ENCODE data around the gene CLUH. TPM values are rescaled to one million over a fixed set of nuclear protein-coding genes. Genes with fewer than 3 reads are reported as not detected.

Gene CLUH
- total and polyA plus RNA-seq, 2 donors (not counting 3 experiments of a cell fraction or from before 2014, with no cell fraction given): 33.8 to 80.7 TPM

DNA sequence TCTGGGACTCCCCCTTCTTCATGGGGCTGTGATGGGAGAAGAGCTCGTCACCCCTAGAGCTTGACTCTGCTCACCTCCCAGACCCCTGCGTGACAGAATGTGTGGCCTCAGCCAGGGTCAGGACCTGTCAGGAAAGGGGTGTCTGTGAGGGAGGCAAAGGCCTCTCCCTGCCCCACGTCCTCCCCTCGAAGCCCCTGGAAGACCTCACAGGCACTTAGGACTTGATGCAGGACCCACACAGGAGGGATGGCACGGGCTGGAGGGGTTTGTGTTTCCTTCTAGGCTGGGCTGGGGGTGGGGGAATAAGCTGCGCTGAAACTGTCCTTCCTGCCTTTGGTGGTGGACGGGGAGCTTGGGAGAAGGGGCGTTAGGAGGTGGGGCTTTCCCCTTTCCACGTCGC, 11.0 kb upstream of the CLUH start:
- Histone ChIP-seq H3K9me1 (replicated peaks; ENCODE audit: control insufficient read depth, extremely low read depth, insufficient read depth, low read length) (no peaks in the 10 kb centered on the region), H3K79me2 (ENCODE audit: control insufficient read depth, insufficient read depth, low read length) (no peaks in the 10 kb centered on the region), H3K4me2 (ENCODE audit: insufficient read depth, low read length) (no peak overlapping the region), H3K36me3 (ENCODE audit: control insufficient read depth in 2 of 2, extremely low read depth in 1 of 2, insufficient read depth in 2 of 2, low read length in 2 of 2) (no peaks in the 10 kb centered on the region), H3K9ac (replicated peaks; ENCODE audit: extremely low read depth, insufficient read depth, low read length) (no peak overlapping the region), H4K20me1 (replicated peaks; ENCODE audit: control insufficient read depth, extremely low read depth, insufficient read depth, low read length) (no peaks in the 10 kb centered on the region), H2AFZ (ENCODE audit: low read depth, low read length) (no peak overlapping the region), H3K4me1 (ENCODE audit: control insufficient read depth, extremely low read depth, insufficient read depth, low read length) (no peaks in the 10 kb centered on the region), H3K9me3 (replicated peaks; ENCODE audit: control insufficient read depth, insufficient read depth, low read length) (no peaks in the 10 kb centered on the region), H3K27me3 (ENCODE audit: control insufficient read depth in 2 of 2, insufficient read depth in 2 of 2, low read length in 2 of 2) (peaks cover 12 to 17% of the 10 kb centered on the region in 2 experiments), H3K4me3 (replicated peaks in 1 of 3; ENCODE audit: insufficient read depth in 1 of 3, low read depth in 1 of 3, low read length in 3 of 3) (no peak overlapping the region), H3K27ac (ENCODE audit: insufficient read depth, low read depth, low read length) (no peak overlapping the region)
- no peak for TF ChIP-seq POLR2AphosphoS5 (IDR thresholded peaks at IDR 0.05; ENCODE audit: insufficient read depth, low read depth, low read length)
- TF ChIP-seq MYC (IDR thresholded peaks at IDR 0.05; ENCODE audit: low read depth, low read length): no peak
- no peak for TF ChIP-seq EZH2 (IDR thresholded peaks at IDR 0.05; ENCODE audit: borderline replicate concordance, low read depth, low read length, severe bottlenecking)
- no peak for TF ChIP-seq JUN (IDR thresholded peaks at IDR 0.05; ENCODE audit: borderline replicate concordance, insufficient read depth, insufficient read length, low read depth)
- no peak for TF ChIP-seq GATA2 (IDR thresholded peaks at IDR 0.05; ENCODE audit: insufficient read depth, insufficient read length, low read depth, low read length)
- BruUV-seq (replicated peaks): no TSS peak
- FAIRE-seq (no peak), DNase-seq (ENCODE audit: low read depth, low spot score) (no peak)
- POLR2A ChIA-PET: no interaction called here
- dilution Hi-C loops (cut with MboI; ENCODE audit: extremely low pct_ligation_motif_present, low sequenced_read_pairs) (no loop called here), intact Hi-C loops (cut with micrococcal nuclease) (no loop called here)
- CTCF ChIA-PET: interaction anchor here (1.3 kb wide), 1 partner anchor 290 kb away, joined by 3 read pairs; no protein-coding TSS in a partner anchor

DNA sequence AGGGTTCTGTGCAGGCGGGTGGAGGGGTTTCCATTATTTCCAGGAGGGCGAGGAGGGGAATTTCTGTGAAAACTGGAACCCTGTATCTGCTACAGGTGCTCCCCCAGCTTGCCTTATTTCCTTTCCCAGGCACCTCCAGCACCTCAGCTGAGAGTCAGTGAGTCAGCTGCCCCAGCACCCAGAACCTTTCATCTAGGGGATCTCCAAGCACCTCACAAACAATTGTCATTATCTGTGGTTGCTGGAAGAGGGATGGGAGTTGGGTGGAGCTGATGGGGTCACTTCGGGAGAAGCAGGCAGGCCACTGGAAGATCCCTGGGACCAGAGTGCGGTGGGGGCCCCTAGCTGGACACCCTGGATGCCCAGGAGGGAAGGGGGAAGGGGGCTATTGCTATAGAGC, 10.0 kb upstream of the CLUH start:
- Histone ChIP-seq H2AFZ (ENCODE audit: low read depth, low read length) (no peak overlapping the region), H3K27ac (ENCODE audit: insufficient read depth, low read depth, low read length) (no peak overlapping the region), H3K27me3 (ENCODE audit: control insufficient read depth in 2 of 2, insufficient read depth in 2 of 2, low read length in 2 of 2) (peaks cover 12 to 17% of the 10 kb centered on the region in 2 experiments), H3K36me3 (ENCODE audit: control insufficient read depth in 2 of 2, extremely low read depth in 1 of 2, insufficient read depth in 2 of 2, low read length in 2 of 2) (no peaks in the 10 kb centered on the region), H3K9me3 (replicated peaks; ENCODE audit: control insufficient read depth, insufficient read depth, low read length) (no peaks in the 10 kb centered on the region), H3K9ac (replicated peaks; ENCODE audit: extremely low read depth, insufficient read depth, low read length) (no peak overlapping the region), H3K79me2 (ENCODE audit: control insufficient read depth, insufficient read depth, low read length) (no peaks in the 10 kb centered on the region), H3K4me1 (ENCODE audit: control insufficient read depth, extremely low read depth, insufficient read depth, low read length) (no peaks in the 10 kb centered on the region), H3K9me1 (replicated peaks; ENCODE audit: control insufficient read depth, extremely low read depth, insufficient read depth, low read length) (no peaks in the 10 kb centered on the region), H3K4me2 (ENCODE audit: insufficient read depth, low read length) (no peak overlapping the region), H4K20me1 (replicated peaks; ENCODE audit: control insufficient read depth, extremely low read depth, insufficient read depth, low read length) (no peaks in the 10 kb centered on the region), H3K4me3 (replicated peaks in 1 of 3; ENCODE audit: insufficient read depth in 1 of 3, low read depth in 1 of 3, low read length in 3 of 3) (no peak overlapping the region)
- ChIA-PET CTCF (no interaction called here), POLR2A (no interaction called here)
- no peak for FAIRE-seq
- BruUV-seq (replicated peaks): no TSS peak
- dilution Hi-C loops (cut with MboI; ENCODE audit: extremely low pct_ligation_motif_present, low sequenced_read_pairs): no loop called here
- intact Hi-C loops (cut with micrococcal nuclease): no loop called here
- DNase-seq (ENCODE audit: low read depth, low spot score): no peak
- TF ChIP-seq, protein P1, sequence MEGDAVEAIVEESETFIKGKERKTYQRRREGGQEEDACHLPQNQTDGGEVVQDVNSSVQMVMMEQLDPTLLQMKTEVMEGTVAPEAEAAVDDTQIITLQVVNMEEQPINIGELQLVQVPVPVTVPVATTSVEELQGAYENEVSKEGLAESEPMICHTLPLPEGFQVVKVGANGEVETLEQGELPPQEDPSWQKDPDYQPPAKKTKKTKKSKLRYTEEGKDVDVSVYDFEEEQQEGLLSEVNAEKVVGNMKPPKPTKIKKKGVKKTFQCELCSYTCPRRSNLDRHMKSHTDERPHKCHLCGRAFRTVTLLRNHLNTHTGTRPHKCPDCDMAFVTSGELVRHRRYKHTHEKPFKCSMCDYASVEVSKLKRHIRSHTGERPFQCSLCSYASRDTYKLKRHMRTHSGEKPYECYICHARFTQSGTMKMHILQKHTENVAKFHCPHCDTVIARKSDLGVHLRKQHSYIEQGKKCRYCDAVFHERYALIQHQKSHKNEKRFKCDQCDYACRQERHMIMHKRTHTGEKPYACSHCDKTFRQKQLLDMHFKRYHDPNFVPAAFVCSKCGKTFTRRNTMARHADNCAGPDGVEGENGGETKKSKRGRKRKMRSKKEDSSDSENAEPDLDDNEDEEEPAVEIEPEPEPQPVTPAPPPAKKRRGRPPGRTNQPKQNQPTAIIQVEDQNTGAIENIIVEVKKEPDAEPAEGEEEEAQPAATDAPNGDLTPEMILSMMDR (IDR thresholded peaks at IDR 0.05; ENCODE audit: extremely low read depth in 1 of 2, insufficient read depth in 1 of 2, low read depth in 1 of 2, low read length in 2 of 2): no peak
- no peak for TF ChIP-seq MYC (IDR thresholded peaks at IDR 0.05; ENCODE audit: low read depth, low read length)
